HG03469 (cell line): ENCODE results near the gene WDR5.

ENCODE experiments used
- ATAC-seq: cut with Tn5 transposase; IDR thresholded peaks from one replicate; pipeline ENCODE4 v1.9.1; 2021; ENCODE audit warnings: mild to moderate bottlenecking, moderate library complexity, moderate number of reproducible peaks; ENCODE audit not compliant: unreplicated experiment

WDR5 gene

GRCh38 chr9:134131471-134132207, 4.2 kb upstream of the WDR5 start:
- ATAC-seq = no peak

- no peak for ATAC-seq
Observed at GRCh38 chr9:134132208-134132870, 3.5 kb upstream of the WDR5 start.

GRCh38 chr9:134134949-134135342, 936 bp upstream of the WDR5 start:
- ATAC-seq = no peak

GRCh38 chr9:134136118-134136995, 475 bp downstream of the WDR5 start:
- ATAC-seq = no peak

DNA sequence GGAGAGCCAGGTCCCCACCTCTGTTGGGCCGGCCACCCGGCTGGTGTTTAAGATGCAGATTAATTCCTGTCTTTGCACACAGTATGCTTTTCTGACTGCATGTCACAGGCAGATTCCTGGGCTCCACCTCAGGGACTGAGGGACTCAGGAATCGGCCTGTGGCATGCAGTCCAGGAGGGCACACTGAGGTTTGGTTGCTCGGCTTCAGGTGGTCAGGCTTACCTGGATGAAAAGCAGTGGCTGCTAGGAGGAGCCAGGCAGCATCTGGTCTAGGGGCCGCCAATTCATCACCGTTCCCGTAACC, 1.1 kb downstream of the WDR5 start:
- ATAC-seq = no peak

DNA sequence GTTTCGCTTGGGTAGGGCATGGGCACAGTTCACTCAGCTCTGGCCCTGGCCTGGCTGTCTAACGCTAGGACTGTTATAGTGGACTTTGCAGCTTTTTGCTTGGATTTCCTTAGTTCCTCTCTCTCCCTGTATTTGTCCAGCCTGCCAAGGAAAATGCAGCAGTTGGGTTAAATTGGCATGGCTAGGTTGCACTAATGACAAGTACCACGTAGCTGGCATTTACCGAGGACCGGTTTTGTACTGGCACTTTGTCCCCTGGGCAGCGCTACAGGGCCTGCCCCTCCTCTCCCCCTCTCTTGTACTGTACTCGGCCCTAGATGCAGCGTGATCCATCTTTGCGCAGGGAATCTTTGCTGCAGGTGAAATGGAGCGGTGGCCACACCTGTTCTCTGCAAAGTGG, 2.4 kb downstream of the WDR5 start:
- no peak for ATAC-seq

DNA sequence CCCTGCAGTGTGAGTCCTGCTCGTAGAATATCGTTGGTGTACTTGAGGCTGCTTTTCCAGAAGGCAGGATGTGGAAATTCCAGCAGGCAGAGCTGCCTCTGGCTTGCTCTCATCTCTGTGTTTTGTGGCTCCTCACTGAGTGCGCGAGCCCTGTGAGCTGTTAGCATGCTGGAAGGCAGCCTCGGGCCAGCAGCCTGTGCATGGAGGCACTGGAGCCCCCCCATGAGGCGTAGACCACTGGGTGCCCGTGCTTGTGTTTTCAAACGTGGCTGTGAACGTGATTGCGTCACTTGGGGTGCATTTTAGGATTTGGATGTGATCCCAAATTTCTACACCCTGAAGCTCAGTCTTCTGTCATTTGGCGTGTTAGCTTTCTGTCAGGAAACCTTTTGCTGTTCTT, 3.2 kb downstream of the WDR5 start:
- ATAC-seq = no peak

DNA sequence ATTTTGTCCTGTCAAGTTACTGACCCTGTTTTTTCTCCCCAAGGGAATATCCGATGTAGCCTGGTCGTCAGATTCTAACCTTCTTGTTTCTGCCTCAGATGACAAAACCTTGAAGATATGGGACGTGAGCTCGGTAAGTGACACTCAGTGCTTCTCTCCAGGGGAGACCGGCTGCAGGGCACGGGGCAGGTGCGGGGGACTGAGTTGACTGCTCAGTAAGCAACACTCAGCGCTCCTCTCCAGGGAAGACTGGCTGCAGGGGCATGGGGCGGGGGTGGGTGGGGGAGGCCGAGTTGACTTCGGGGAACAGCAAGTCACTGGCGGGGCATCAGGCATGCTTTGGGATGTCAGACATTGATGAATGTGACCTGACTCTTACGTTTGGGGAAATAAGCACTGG, 6.0 kb downstream of the WDR5 start:
- no peak for ATAC-seq

DNA sequence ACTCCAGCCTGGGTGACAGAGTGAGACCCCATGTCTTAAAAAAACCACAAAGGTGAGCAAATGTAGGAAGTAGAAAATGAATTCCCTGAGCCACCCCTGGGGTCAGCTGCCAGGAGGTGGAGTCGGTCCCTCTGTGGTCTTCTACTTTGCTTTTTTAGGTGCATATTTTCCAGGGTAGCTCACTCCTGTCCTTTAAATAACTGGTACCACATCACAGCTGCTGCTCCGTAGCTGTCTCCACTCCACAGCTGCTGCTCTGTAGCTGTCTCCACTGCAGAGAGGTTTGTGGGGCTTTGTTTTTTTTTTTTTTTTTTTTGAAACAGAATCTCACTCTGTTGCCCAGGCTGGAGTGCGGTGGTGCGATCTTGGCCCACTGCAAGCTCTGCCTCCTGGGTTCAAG, 8.9 kb downstream of the WDR5 start:
- no peak for ATAC-seq

- ATAC-seq = no peak
Observed at GRCh38 chr9:134145262-134145661, 9.4 kb downstream of the WDR5 start.

DNA sequence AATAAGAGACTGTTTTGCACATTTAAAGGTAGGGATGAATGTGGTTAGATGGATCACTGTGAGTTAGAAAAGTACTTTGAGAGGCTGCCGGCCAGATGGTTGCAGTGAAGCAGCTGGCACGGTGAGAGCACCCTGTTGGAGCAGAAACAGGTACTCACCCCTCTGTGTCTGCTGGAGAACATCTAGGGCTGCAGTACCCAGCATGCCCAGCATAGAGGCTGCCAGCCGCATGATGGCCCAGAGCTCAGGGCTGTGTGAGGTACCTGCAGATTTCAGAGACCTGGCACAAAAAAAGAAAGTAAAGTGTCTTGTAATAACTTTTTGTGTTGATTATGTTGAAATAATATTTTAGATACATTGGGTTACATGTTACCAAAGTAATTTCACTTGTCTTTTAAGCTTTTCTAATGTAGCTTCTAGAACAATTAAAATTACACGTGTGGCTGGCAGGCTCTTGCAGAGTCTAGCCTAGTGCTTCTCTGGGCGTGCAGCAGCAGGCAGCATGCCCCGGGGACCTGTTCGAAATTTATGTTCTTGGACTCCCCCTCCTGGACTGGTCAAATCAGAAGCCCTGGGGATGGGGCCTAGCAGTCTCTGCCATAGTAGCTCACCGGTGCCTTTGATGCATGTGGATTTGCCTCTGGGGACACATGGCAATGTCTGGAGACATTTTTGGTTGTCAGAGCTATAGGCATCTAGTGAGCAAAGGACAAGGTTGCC, 11.1 kb downstream of the WDR5 start:
- no peak for ATAC-seq

DNA sequence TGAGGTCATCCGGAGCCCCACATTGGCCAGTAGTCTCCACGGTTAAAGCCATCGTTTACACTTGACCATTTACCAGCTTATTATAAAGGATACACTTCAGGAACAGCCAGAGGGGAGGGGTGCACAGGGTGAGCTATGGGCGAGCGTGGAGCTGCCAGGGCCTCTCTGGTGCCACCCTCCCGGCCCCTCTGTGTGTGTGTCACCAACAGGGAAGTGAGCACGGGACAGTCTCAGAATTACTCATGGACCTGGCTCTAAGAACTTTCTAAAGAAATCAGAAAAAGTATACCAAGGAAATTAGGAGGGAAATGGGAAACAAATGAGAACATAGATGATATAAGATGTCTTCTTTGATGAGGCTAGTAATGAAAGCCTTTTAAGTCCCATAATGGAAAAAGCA, 13.5 kb downstream of the WDR5 start:
- no peak for ATAC-seq

DNA sequence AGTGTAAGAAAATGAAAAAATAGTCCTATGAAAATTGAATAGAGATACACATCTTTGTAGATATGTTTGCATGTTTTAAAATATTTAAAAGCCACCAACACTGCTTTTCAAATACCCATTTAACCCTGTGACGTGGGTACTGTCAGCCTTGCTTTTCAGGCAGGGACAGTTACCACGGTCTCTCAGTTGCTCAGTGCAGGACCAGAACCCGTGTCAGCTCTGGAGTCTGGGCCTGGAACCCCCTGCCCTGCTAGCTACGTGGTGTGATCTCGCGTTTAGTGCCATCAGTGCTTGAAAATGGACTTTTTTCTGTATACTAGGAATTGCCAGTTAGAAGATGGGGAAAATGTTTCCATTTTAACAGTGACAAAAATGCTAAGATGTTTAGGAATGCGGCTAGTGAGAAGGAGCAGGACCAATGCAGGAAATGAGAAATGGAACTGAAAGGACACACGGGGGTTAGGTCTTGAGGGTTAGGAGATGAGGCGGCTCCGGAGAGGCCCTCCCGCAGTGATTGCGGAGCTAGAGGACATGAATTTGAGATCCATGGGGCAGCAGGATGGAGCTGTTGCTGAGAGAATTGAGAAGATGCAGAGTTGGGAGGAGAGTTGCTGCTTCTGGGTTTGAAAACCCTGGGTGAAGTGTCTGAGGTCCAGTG, 14.8 kb downstream of the WDR5 start:
- ATAC-seq = no peak

- ATAC-seq = no peak
Observed at GRCh38 chr9:134152022-134152448, 16.2 kb downstream of the WDR5 start.

DNA sequence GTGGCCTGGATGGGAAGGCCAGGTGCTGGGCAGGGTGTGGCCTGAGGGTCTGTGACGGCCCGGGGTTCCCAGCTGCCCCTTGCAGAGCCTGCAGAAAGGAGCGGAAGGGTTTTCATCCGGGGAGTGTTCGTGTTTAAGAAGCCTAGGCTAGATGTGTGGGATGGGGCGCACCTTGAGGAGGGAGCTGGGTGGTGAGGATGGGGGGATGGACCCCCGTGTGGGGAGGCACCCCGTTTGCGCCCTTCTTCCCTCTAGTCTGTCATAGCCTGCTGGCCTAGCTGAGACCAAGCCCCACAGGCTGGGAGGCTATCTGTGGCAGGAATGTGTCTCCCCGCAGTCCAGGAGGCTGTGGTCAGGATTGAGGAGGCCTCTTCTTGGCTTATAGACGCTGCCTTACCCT, 16.6 kb downstream of the WDR5 start:
- ATAC-seq = no peak

DNA sequence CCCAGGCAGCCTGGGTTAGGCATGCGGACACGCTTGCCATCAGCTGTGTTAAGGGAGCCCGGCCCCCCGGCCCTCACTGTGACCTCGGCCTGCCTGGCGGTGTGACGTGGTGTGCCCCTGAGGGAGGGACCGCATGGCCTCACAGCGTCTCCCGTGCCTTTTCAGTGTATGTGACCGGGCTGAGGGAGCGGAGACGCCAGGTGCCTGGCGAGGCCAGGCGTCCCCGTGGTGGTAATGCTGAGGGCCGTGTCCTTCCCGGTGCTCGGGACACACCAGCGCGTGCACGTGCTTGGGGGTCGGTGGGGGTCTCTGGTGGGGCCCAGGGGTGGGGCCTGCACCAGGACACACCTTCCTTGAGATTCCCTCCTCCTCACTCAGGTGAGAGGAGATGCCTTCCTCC, 17.6 kb downstream of the WDR5 start:
- ATAC-seq = no peak

DNA sequence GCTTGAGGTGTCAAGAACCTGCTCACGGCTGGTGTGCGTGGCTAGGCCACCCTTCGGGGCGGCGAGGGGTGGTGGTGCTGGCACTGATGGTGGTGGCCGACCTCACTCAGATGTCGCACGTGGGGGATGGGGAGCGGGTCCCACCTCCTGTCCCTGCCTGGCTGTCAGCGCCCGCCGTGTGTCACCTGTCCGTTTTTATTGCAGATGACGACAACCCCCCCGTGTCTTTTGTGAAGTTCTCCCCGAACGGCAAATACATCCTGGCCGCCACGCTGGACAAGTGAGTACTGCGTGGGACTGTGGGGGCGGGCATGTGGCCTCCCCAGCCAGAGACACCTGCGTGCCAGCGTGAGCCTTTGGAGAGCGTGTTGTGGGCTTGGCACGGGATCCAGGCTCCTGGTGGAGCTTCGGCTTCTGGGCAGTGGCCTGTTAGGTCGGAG, 18.4 kb downstream of the WDR5 start:
- no peak for ATAC-seq

GRCh38 chr9:134155812-134156377, 20.0 kb downstream of the WDR5 start:
- no peak for ATAC-seq

GRCh38 chr9:134156564-134157377, 20.9 kb downstream of the WDR5 start:
- ATAC-seq = no peak
